ENCODE results near the gene SLC16A5.
"Not testable (repeated sequence)": the region's sequence is repeated elsewhere in the genome, so short reads cannot be mapped to it uniquely, and the experiment has no call there.

GRCh38 chr17:75071478-75072271 is 16.1 kb upstream of the SLC16A5 start:
- TF ChIP-seq CTCF, POLR2A (IDR thresholded peaks at IDR 0.05): not testable (repeated sequence)
